ENCODE results near the gene PKD2L1. TPM values are rescaled to one million over a fixed set of nuclear protein-coding genes. Genes with fewer than 3 reads are reported as not detected.
"Not testable (repeated sequence)": the region's sequence is repeated elsewhere in the genome, so short reads cannot be mapped to it uniquely, and the experiment has no call there.

PKD2L1 gene
- total RNA-seq (under 1 TPM in 1 of 2 donors, not detected in 1; 0.80 TPM), total RNA-seq (0 reads per million in 2 donors)

DNA sequence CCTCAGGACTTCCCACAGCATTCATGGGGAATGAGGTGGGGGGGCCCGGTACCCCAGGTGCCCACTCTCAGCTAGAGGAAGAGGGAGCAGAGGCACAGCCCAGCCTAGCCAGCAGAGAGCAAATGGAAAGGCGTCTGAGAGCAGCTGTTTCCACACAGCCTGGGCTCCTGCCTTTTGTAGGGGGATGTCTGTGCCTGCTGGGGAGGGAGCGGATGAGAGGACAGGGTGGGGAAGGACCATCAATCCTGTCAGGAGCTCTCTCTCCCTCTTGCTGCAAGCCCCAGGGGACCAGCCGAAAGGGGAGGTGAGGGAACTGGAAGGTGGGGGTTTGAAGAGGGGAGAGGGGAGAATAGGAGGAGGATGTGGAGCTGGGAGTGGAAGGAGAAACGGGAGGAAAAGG is at the start of gene PKD2L1:
PKD2L1 (minus strand) TSS at position 150 of the 400 bp plus-strand sequence; CDS start at position 25, 125 bp downstream.
- H3K4me1 Mint-ChIP-seq = peaks cover 5% of the 10 kb centered on the region
- H3K27me3 Mint-ChIP-seq = peaks cover 69% of the 10 kb centered on the region
- no peak within 1 kb of the TSS for H3K4me3 Mint-ChIP-seq
- no peaks in the 10 kb centered on the region for H3K36me3 Mint-ChIP-seq (ENCODE audit: low read depth)
- H3K9me3 ChIP-seq (ENCODE audit: control insufficient read depth, low read length, poor library complexity, severe bottlenecking) = no peaks in the 10 kb centered on the region
- no peak within 1 kb of the TSS for H3K27ac Mint-ChIP-seq
- DNase-seq (no peak), ATAC-seq (no peak)

DNA sequence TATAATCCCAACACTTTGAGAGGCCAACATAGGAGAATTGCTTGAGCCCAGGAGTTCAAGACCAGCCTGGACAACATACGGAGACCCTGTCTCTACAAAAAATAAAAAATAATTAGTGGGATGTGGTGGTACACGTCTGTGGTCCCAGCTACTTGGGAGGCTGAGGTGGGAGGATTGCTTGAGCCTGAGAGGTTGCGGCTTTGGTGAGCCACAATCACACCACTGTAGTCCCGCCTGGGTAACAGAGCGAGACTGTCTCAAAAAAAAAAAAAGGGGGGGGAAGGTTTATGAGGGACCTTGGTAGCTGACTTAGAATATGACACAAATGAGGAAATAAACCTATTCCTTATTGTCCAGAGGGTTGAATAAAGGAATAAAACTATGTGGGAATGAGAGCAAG is 47.8 kb upstream of the PKD2L1 start:
- Mint-ChIP-seq H3K4me1 (peaks cover 4% of the 10 kb centered on the region), H3K36me3 (ENCODE audit: low read depth) (peaks cover 8% of the 10 kb centered on the region), H3K27me3 (no peaks in the 10 kb centered on the region), H3K27ac (no peak overlapping the region), H3K4me3 (no peak overlapping the region)
- H3K9me3 ChIP-seq (ENCODE audit: control insufficient read depth, low read length, poor library complexity, severe bottlenecking) = no peaks in the 10 kb centered on the region
- ATAC-seq = no peak
- no peak for DNase-seq

DNA sequence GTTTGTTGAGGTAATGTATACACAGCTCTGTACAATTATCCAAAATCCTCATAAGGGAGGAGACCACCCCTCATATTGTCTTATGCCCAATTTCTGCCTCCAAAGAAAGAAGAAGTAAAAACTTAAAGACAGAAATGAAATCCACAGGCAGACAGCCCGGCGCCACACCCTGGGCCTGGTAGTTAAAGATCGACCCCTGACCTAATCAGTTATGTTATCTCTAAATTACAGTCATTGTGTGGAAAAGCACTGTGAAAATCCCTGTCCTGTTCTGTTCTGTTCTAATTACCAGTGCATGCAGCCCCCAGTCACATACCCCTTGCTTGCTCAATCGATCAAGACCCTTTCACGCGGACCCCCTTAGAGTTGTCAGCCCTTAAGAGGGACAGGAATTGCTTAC is 46.6 kb upstream of the PKD2L1 start:
- H3K4me1 Mint-ChIP-seq; DNase-seq; H3K27ac Mint-ChIP-seq; H3K4me3 Mint-ChIP-seq; H3K36me3 Mint-ChIP-seq (ENCODE audit: low read depth); H3K27me3 Mint-ChIP-seq; H3K9me3 ChIP-seq (ENCODE audit: control insufficient read depth, low read length, poor library complexity, severe bottlenecking); ATAC-seq: not testable (repeated sequence)

DNA sequence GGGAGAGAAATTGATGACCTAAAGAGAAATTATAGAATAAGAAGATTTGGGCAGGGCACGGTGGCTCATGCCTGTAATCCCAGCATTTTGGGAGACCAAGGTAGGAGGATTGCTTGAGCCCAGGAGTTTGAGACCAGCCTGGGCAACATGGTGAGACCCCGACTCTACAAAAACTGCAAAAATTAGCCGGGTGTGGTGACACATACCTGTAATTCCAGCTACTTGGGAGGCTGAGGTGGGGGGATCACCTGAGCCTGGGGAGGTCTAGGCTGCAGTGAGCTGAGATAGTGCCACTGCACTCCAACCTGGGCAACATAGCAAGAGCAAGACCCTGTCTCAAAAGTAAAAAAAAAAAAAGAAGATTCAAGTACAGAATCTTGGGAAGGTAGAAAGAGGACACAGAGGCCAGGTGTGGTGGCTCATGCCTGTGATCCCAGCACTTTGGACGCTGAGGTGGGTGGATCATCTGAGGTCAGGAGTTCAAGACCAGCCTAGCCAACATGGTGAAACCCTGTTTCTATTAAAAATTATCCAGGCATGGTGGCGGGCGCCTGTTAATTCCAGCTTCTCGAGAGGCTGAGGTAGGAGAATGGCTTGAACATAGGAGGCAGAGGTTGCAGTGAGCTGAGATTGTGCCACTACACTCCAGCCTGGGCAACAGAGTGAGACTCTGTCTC is 44.8 kb upstream of the PKD2L1 start:
- not testable (repeated sequence) for ATAC-seq; H3K27ac Mint-ChIP-seq; DNase-seq; H3K4me3 Mint-ChIP-seq; H3K27me3 Mint-ChIP-seq; H3K36me3 Mint-ChIP-seq (ENCODE audit: low read depth); H3K9me3 ChIP-seq (ENCODE audit: control insufficient read depth, low read length, poor library complexity, severe bottlenecking)
- peaks cover 12% of the 10 kb centered on the region for H3K4me1 Mint-ChIP-seq

DNA sequence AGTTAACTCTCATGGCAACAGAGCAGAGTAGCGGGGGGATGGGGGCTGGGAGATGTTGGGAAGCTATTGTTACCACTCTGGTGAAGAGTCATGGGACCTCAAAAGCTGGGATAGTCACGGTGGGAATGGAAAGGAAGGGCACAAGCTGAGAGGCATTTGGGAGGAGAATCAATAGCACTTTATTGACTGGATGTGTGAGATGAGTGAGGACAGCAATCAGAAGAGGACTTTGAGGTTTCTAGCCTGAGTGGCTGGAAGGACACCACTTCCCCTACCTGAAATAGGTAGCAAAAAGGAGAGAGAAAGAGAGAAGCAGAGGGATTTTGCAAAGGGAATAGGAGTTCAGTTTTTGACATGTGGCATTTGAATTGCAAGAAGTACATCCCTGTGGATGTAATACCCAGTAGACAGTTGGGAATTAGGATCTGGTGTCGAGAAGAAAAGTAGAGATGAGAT is 44.2 kb upstream of the PKD2L1 start:
- H3K4me3 Mint-ChIP-seq = no peak overlapping the region
- DNase-seq = no peak
- no peak for ATAC-seq

DNA sequence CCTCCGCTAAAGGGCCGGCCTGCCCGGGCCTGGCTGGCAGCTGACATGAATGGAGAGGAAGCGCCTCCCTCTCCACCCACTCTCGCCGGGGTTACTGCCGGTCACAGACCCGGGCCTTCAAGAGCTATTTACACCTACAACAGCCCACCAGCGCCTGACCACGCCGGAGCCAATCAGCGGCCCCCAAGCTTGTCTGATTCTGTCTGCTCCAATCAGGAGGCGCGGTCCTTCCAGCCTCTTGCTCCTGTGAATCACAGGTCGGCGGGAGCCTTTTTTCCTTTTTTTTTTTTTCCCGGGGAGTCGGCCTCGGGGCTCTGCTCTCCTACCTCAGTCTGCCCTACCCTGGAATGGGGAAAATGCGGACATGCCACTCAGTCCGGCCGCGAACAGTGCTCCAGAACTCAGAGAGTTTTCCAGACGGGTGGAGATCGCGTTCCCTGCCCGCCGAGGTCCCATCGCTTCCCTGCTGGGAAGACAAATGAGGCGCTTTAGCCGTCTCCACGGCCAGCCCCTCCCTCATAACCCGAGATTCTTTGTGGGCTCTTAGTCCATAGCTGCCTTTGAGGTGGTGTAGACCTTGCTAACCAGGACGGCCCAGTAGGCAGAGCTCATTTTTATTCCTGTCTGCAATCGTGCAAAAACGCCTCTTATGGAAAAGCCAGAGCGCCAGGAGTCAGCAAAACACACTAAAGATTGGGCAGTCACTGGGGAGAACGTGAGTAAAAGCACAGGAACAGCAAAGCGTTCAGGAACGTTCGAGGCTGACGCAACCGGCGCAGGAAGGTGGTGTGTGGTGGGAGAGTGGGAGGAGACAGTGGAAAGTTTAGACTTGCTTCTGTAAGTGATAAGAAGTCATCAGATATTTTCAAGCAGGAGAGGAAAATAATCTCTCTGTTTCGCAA is 43.5 kb upstream of the PKD2L1 start:
- peak; percentile 53 to 70 (median 63) for DNase-seq
- H3K4me1 Mint-ChIP-seq = peaks cover 14% of the 10 kb centered on the region
- peak; percentile 89 for ATAC-seq
- H3K27ac Mint-ChIP-seq = no peak overlapping the region
- H3K36me3 Mint-ChIP-seq (ENCODE audit: low read depth) = no peaks in the 10 kb centered on the region
- H3K27me3 Mint-ChIP-seq = no peaks in the 10 kb centered on the region
- no peaks in the 10 kb centered on the region for H3K9me3 ChIP-seq (ENCODE audit: control insufficient read depth, low read length, poor library complexity, severe bottlenecking)
- no peak overlapping the region for H3K4me3 Mint-ChIP-seq

More for the DNA sequence above, 44.2 kb upstream of the PKD2L1 start:
- Mint-ChIP-seq H3K27me3 (no peaks in the 10 kb centered on the region), H3K36me3 (ENCODE audit: low read depth) (no peaks in the 10 kb centered on the region), H3K27ac (no peak overlapping the region), H3K4me1 (peaks cover 14% of the 10 kb centered on the region)
- no peaks in the 10 kb centered on the region for H3K9me3 ChIP-seq (ENCODE audit: control insufficient read depth, low read length, poor library complexity, severe bottlenecking)

DNA sequence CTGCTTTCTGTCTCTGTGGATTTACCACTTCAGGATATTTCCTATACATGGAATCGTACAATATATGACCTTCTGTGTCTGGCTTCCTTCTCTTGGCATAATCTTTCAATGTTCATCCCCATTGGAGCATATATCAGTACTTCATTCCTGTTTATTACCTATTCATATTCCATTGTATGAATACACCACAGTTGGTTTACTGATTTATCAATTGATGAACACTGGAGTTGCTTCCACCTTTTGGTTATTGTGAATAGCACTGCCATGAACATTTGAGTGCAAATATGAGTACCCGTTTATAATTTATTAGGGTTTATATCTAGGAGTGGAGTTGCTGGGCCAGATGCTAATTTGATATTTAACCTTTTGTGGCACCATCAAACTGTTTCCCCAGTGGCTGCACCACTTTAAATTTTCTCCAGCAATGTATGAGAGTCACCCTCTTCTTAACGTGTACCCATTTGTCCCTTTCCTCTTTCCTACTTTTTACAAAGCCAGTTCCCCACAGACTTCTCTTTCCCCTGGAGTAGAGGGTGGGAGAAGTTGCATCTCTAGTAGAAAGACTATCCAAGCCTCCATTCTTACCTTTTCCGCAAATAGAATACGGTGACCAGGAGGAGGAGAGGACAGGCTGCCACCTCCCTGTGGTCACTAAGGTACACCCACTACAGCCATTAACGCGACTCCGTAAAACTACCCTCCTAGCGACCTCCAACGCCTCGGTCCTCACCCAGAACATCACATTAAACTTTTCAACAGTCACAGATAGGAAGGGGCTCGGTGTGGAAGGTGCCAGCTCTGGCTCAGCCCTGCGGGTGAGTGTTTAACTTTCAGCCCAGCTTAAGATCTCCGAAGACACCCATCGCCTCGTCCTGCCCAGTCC is 42.6 kb upstream of the PKD2L1 start:
- H3K27me3 Mint-ChIP-seq = no peaks in the 10 kb centered on the region
- DNase-seq = no peak
- H3K4me3 Mint-ChIP-seq = no peak overlapping the region
- no peak for ATAC-seq
- no peaks in the 10 kb centered on the region for H3K9me3 ChIP-seq (ENCODE audit: control insufficient read depth, low read length, poor library complexity, severe bottlenecking)
- H3K36me3 Mint-ChIP-seq (ENCODE audit: low read depth) = no peaks in the 10 kb centered on the region
- peaks cover 14% of the 10 kb centered on the region for H3K4me1 Mint-ChIP-seq
- no peak overlapping the region for H3K27ac Mint-ChIP-seq

DNA sequence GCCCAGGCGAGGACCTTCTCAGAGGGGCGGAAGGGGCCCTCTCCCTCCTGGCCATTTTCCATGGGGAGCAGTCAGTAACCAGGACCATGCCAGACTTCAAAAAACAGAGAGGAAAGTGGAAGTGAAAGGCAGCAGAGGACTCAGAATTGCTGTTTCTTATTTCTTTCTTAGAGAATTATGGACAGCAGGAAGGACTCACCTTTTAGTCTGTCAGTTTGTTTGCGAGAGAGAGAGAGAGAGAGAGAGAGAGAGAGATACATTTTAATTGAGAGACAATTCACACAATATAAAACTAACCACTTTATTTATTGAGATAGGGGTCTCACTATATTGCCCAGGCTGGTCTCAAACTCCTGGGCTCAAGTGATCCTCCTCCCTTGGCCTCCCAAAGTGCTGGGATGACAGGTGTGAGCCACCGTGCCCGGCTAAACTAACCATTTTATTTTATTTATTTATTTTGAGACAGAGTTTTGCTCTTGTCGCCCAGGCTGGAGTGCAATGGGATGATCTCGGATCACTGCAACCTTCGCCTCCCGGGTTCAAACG is 41.5 kb upstream of the PKD2L1 start:
- no peaks in the 10 kb centered on the region for H3K9me3 ChIP-seq (ENCODE audit: control insufficient read depth, low read length, poor library complexity, severe bottlenecking)
- DNase-seq (no peak), ATAC-seq (no peak)
- peak overlapping the region; percentile 94 for H3K27ac Mint-ChIP-seq
- H3K27me3 Mint-ChIP-seq = no peaks in the 10 kb centered on the region
- peak overlapping the region; percentile 86 for H3K4me3 Mint-ChIP-seq
- H3K4me1 Mint-ChIP-seq = peaks cover 17% of the 10 kb centered on the region
- no peaks in the 10 kb centered on the region for H3K36me3 Mint-ChIP-seq (ENCODE audit: low read depth)

DNA sequence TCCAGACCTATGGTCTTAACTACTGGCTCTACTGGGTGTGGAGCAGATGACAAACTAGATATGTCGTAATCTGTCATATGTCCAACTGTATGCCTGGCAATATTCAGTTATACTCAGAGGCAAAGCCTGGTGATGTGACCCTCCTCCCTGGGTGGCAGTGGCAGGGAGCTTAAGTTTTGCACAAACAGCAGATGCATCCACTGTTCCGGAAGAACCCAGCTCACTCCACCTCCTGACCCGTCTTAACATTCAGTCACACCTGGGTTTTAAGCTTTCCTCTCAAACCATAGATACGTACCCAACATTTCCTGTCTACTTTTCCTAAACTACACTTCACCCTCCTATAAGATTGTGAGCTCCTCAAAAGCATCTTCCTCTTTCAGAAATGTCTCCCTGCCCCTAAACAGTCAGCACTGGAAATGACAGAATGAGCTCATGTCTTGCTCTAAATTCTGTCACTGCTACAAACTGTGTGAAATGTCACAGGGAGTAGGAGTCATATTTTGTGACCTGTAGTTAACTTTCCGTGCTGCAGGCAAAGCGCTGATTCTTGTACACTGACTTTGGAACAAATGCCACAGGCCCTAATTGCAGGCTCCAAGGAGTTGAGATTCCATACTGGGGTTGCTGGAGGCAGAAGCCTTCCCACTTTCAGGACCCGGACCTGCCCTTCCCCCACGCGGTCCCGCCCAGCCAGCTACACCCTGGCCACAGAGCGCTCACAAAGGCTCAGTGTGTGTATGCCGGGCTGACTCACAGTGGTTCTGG is 40.9 kb upstream of the PKD2L1 start:
- ATAC-seq = peak; percentile 47
- no peaks in the 10 kb centered on the region for H3K27me3 Mint-ChIP-seq
- no peaks in the 10 kb centered on the region for H3K36me3 Mint-ChIP-seq (ENCODE audit: low read depth)
- peak overlapping the region; percentile 94 for H3K27ac Mint-ChIP-seq
- peaks cover 17% of the 10 kb centered on the region for H3K4me1 Mint-ChIP-seq
- no peaks in the 10 kb centered on the region for H3K9me3 ChIP-seq (ENCODE audit: control insufficient read depth, low read length, poor library complexity, severe bottlenecking)
- peak in 1 of 3 donors; percentile 20 for DNase-seq
- peak overlapping the region; percentile 86 for H3K4me3 Mint-ChIP-seq

DNA sequence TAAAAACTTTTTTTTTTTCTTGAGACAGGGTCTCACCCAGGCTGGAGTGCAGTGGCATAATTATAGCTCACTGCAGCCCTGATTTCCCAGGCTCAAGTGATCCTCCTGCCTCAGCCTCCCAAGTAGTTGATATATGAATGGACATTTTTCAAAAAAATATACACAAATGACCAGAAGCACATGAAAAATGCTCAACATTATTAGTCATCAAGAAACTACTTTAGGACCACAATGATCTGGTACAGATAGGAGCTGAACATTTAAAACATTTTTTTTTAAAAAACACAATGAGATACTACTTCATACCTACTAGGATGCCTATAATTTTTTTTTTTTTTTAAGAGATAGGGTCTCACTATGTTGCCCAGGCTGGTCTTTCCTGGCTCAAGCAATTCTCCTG is 38.7 kb upstream of the PKD2L1 start:
- Mint-ChIP-seq H3K4me1 (peaks cover 17% of the 10 kb centered on the region), H3K36me3 (ENCODE audit: low read depth) (no peaks in the 10 kb centered on the region), H3K27ac (no peak overlapping the region), H3K27me3 (no peaks in the 10 kb centered on the region), H3K4me3 (no peak overlapping the region)
- DNase-seq = no peak
- H3K9me3 ChIP-seq (ENCODE audit: control insufficient read depth, low read length, poor library complexity, severe bottlenecking) = no peaks in the 10 kb centered on the region
- no peak for ATAC-seq

DNA sequence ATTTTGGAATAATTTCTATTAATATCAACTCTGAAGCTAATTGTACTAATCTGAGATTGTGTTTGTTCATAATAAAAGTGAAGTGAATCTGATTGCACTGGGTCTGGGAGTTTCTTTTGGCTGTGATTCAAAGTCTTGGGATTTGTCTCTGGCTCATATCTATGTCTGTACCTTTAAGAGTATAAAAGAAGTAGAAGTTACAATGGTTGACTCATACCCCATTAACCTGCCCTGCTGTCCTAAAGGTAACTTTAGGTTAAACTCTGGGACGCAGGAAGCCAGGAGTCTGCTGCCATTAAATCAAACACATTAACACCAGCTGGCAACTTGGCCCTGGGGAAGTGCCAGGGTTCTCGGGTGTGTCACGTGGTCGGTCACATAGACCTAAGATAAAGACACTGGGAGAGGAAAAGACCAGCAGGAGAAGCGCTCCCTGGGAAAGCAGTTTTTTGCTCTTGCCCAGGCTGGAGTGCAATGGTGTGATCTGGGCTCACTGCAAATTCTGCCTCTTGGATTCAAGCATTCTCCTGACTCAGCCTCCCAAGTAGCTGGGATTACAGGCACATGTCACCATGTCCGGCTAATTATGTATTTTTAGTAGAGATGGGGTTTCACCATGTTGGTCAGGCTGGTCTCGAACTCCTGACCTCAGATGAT is 34.8 kb upstream of the PKD2L1 start:
- H3K4me3 Mint-ChIP-seq = no peak overlapping the region
- H3K9me3 ChIP-seq (ENCODE audit: control insufficient read depth, low read length, poor library complexity, severe bottlenecking) = no peaks in the 10 kb centered on the region
- H3K27ac Mint-ChIP-seq = no peak overlapping the region

DNA sequence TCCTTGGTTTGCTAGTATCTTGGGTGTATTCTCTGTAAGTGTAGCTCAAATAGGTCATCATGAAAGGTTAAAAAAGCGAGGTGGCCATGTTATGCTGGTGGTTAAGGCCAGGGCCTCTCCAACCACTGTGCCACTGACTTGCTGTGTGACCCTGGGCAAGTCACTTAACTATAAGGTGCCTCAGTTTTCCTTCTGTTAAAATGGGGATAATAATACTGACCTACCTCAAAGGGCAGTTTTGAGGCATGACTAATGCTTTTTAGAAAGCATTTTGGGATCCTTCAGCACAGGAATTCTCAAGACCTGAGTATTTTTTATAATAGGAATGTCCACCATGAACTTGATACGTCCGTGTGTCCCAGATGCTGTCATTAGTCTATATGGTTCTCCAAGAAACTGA is 34.1 kb upstream of the PKD2L1 start:
- H3K36me3 Mint-ChIP-seq (ENCODE audit: low read depth) = no peaks in the 10 kb centered on the region
- ATAC-seq (no peak), DNase-seq (no peak)
- no peaks in the 10 kb centered on the region for H3K9me3 ChIP-seq (ENCODE audit: control insufficient read depth, low read length, poor library complexity, severe bottlenecking)
- H3K4me1 Mint-ChIP-seq = peaks cover 5% of the 10 kb centered on the region
- H3K27ac Mint-ChIP-seq = no peak overlapping the region
- no peak overlapping the region for H3K4me3 Mint-ChIP-seq
- no peaks in the 10 kb centered on the region for H3K27me3 Mint-ChIP-seq

More for the DNA sequence above, 34.8 kb upstream of the PKD2L1 start:
- no peaks in the 10 kb centered on the region for H3K36me3 Mint-ChIP-seq (ENCODE audit: low read depth)
- ATAC-seq (no peak), DNase-seq (no peak)
- H3K4me1 Mint-ChIP-seq = peaks cover 5% of the 10 kb centered on the region
- H3K27me3 Mint-ChIP-seq = no peaks in the 10 kb centered on the region

Measured in T-helper 17 cell (primary cell).